SK-N-SH treated with all-trans-retinoic acid at 6 μM for 48 hours (cell line): ENCODE results near the gene NALCN.

ENCODE experiments used
- ATAC-seq: fragments of 200-7000 bp; cut with Tn5 transposase; 3 replicates; pipeline ENCODE4 v1.9.1; 2020; ENCODE audit warnings: mild to moderate bottlenecking, moderate library complexity
- BACH2 ChIP-seq: fragments of 250-450 bp; sonication (Bioruptor Pico); IDR thresholded peaks from 2 replicates; pipeline ENCODE4 v1.9.0; 2021; ENCODE audit warnings: mild to moderate bottlenecking, borderline replicate concordance
- CSDC2 ChIP-seq: fragments of 250-450 bp; sonication (Bioruptor Pico); IDR thresholded peaks from 2 replicates; pipeline ENCODE4 v1.5.0; 2020; ENCODE audit warnings: mild to moderate bottlenecking, moderate library complexity
- ESRRG ChIP-seq: fragments of 250-450 bp; sonication (Bioruptor Pico); IDR thresholded peaks from 2 replicates; pipeline ENCODE4 v1.6.1; 2021; ENCODE audit warnings: mild to moderate bottlenecking
- GLIS3 ChIP-seq: fragments of 250-450 bp; sonication (Bioruptor Pico); IDR thresholded peaks from 2 replicates; pipeline ENCODE4 v1.5.0; 2020; ENCODE audit warnings: mild to moderate bottlenecking, moderate library complexity
- OSR1 ChIP-seq: fragments of 250-450 bp; sonication (Bioruptor Pico); IDR thresholded peaks from 2 replicates; pipeline ENCODE4 v1.8.0; 2022; ENCODE audit warnings: moderate library complexity, mild to moderate bottlenecking, inconsistent platforms
- PPARA ChIP-seq: fragments of 250-450 bp; sonication (Bioruptor Pico); IDR thresholded peaks from 2 replicates; pipeline ENCODE4 v1.5.0; 2020; ENCODE audit warnings: mild to moderate bottlenecking, borderline replicate concordance
- SNAI2 ChIP-seq: fragments of 250-450 bp; sonication (Bioruptor Pico); IDR thresholded peaks from 2 replicates; pipeline ENCODE4 v1.5.0; 2020; ENCODE audit warnings: mild to moderate bottlenecking, moderate library complexity
- TCF4 ChIP-seq: fragments of 250-450 bp; sonication (Bioruptor Pico); IDR thresholded peaks from 2 replicates; pipeline ENCODE4 v1.8.0; 2021; ENCODE audit warnings: mild to moderate bottlenecking, moderate library complexity, borderline replicate concordance
- TOX ChIP-seq: fragments of 250-450 bp; sonication (Bioruptor Pico); IDR thresholded peaks from 2 replicates; pipeline ENCODE4 v1.8.0; 2021; ENCODE audit warnings: mild to moderate bottlenecking, moderate library complexity, borderline replicate concordance
- TSHZ2 ChIP-seq: fragments of 250-450 bp; sonication (Bioruptor Pico); IDR thresholded peaks from 2 replicates; pipeline ENCODE4 v1.5.0; 2020; ENCODE audit warnings: mild to moderate bottlenecking, moderate library complexity
- ZC3H10 ChIP-seq: fragments of 250-450 bp; sonication (Bioruptor Pico); IDR thresholded peaks from 2 replicates; pipeline ENCODE4 v1.5.1; 2021; ENCODE audit warnings: mild to moderate bottlenecking, moderate library complexity
- ZFP3 ChIP-seq: fragments of 250-450 bp; sonication (Bioruptor Pico); IDR thresholded peaks from 2 replicates; pipeline ENCODE4 v1.5.0; 2020; ENCODE audit warnings: mild to moderate bottlenecking, moderate library complexity
- TF ChIP-seq, protein P1 (sequence below): fragments of 250-450 bp; sonication (Bioruptor Pico); IDR thresholded peaks from 2 replicates; pipeline ENCODE4 v1.5.1; 2020; ENCODE audit warnings: low read depth, mild to moderate bottlenecking, moderate library complexity
- TF ChIP-seq, protein P2 (sequence below): fragments of 250-450 bp; sonication (Bioruptor Pico); IDR thresholded peaks from 2 replicates; pipeline ENCODE4 v1.5.1; 2021; ENCODE audit warnings: mild to moderate bottlenecking, moderate library complexity
- TF ChIP-seq, protein P3 (sequence below): fragments of 250-450 bp; sonication (Bioruptor Pico); IDR thresholded peaks from 2 replicates; pipeline ENCODE4 v1.8.0; 2020; ENCODE audit warnings: mild to moderate bottlenecking, moderate library complexity, borderline replicate concordance

Gene NALCN

DNA sequence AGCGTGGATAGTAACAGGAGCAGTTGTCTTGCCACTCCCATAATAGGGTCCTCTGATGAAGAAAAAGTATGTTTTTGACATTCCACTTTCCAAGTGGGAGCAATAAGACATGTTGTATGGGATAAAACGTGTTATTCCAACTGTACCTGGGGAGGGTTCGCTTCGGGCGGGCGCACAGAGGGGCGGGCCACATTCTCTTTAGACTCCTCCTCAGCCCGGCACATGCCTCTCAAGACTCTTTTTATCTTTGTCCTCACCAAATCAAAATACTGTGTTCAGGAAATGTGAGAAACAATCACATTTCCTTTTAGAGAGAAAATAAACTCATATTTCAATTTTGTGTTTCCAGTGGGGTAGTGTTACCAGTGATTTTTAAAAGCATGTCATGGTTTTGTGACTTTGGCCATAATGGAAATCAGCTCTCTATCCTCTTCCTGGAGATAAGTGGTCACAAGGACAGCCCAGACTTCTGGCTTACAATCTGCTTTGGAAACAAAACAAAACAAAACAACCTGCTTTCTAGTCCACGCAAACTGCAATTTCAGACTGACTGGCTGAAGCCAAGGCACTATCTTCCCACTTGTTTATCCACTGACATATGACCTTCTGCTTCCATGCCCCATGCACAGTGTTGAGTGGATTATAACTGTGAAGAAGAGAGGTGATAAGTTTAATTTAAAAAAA, 276.1 kb downstream of the NALCN start:
- TF ChIP-seq ESRRG (CRISPR knock-in tag) (no peak), ZC3H10 (no peak), TOX (CRISPR knock-in tag) (no peak), ZFP3 (CRISPR knock-in tag) (no peak), TSHZ2 (CRISPR knock-in tag) (no peak), OSR1 (CRISPR knock-in tag) (no peak), BACH2 (CRISPR knock-in tag) (no peak), PPARA (CRISPR knock-in tag) (no peak), TCF4 (CRISPR knock-in tag) (no peak)
- TF ChIP-seq, protein P1, sequence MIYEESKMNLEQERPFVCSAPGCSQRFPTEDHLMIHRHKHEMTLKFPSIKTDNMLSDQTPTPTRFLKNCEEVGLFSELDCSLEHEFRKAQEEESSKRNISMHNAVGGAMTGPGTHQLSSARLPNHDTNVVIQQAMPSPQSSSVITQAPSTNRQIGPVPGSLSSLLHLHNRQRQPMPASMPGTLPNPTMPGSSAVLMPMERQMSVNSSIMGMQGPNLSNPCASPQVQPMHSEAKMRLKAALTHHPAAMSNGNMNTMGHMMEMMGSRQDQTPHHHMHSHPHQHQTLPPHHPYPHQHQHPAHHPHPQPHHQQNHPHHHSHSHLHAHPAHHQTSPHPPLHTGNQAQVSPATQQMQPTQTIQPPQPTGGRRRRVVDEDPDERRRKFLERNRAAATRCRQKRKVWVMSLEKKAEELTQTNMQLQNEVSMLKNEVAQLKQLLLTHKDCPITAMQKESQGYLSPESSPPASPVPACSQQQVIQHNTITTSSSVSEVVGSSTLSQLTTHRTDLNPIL (CRISPR knock-in tag) = no peak
- ATAC-seq = no peak

- ATAC-seq = no peak
- TF ChIP-seq, protein P1 (CRISPR knock-in tag) = no peak
- TF ChIP-seq ZFP3 (CRISPR knock-in tag) = no peak
- no peak for TF ChIP-seq ZC3H10
- no peak for TF ChIP-seq TSHZ2 (CRISPR knock-in tag)
- TF ChIP-seq, protein P2, sequence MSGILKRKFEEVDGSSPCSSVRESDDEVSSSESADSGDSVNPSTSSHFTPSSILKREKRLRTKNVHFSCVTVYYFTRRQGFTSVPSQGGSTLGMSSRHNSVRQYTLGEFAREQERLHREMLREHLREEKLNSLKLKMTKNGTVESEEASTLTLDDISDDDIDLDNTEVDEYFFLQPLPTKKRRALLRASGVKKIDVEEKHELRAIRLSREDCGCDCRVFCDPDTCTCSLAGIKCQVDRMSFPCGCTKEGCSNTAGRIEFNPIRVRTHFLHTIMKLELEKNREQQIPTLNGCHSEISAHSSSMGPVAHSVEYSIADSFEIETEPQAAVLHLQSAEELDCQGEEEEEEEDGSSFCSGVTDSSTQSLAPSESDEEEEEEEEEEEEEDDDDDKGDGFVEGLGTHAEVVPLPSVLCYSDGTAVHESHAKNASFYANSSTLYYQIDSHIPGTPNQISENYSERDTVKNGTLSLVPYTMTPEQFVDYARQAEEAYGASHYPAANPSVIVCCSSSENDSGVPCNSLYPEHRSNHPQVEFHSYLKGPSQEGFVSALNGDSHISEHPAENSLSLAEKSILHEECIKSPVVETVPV (CRISPR knock-in tag) = no peak
- TF ChIP-seq BACH2 (CRISPR knock-in tag) = no peak
- TF ChIP-seq ESRRG (CRISPR knock-in tag) = no peak
- no peak for TF ChIP-seq SNAI2 (CRISPR knock-in tag)
- TF ChIP-seq TCF4 (CRISPR knock-in tag) = no peak
- no peak for TF ChIP-seq GLIS3 (CRISPR knock-in tag)
These were observed 277.2 kb downstream of the NALCN start for GRCh38 chr13:101139081-101139480.

- ATAC-seq = peak; percentile 93
- TF ChIP-seq TCF4 (CRISPR knock-in tag) (no peak), ZC3H10 (no peak), OSR1 (CRISPR knock-in tag) (no peak), CSDC2 (no peak), GLIS3 (CRISPR knock-in tag) (no peak)
- TF ChIP-seq, protein P3, sequence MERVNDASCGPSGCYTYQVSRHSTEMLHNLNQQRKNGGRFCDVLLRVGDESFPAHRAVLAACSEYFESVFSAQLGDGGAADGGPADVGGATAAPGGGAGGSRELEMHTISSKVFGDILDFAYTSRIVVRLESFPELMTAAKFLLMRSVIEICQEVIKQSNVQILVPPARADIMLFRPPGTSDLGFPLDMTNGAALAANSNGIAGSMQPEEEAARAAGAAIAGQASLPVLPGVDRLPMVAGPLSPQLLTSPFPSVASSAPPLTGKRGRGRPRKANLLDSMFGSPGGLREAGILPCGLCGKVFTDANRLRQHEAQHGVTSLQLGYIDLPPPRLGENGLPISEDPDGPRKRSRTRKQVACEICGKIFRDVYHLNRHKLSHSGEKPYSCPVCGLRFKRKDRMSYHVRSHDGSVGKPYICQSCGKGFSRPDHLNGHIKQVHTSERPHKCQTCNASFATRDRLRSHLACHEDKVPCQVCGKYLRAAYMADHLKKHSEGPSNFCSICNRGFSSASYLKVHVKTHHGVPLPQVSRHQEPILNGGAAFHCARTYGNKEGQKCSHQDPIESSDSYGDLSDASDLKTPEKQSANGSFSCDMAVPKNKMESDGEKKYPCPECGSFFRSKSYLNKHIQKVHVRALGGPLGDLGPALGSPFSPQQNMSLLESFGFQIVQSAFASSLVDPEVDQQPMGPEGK (CRISPR knock-in tag) = no peak
- TF ChIP-seq, protein P1 (CRISPR knock-in tag) = no peak
- TF ChIP-seq, all 23 proteins: peak for 0
These were observed 288.5 kb downstream of the NALCN start for GRCh38 chr13:101127741-101128353.
